ENCODE data around the gene HOXC12. TPM values are rescaled to one million over a fixed set of nuclear protein-coding genes. Genes with fewer than 3 reads are reported as not detected.

HOXC12 gene
- total RNA-seq, 1 donor from 2014 or later: not detected

GRCh38 chr12:53973236-53974042, 18.7 kb downstream of the HOXC12 start:
- ATAC-seq: peak; percentile 23

- peak; percentile 41 for ATAC-seq
These were observed 19.7 kb downstream of the HOXC12 start, which contains the start of gene HOTAIR for GRCh38 chr12:53974084-53975063. Gene HOTAIR (minus strand): TSS chr12:53974954.

- no peak for ATAC-seq
These were observed 20.4 kb downstream of the HOXC12 start for GRCh38 chr12:53975064-53975471.

- no peak for ATAC-seq
These were observed 20.9 kb downstream of the HOXC12 start for GRCh38 chr12:53975479-53976152.

GRCh38 chr12:53976172-53976822, 21.6 kb downstream of the HOXC12 start:
- ATAC-seq: no peak

GRCh38 chr12:53976823-53977595, 22.3 kb downstream of the HOXC12 start:
- ATAC-seq: no peak

- ATAC-seq: no peak
These were observed 23.1 kb downstream of the HOXC12 start for GRCh38 chr12:53977596-53978445.

- ATAC-seq: no peak
These were observed 24.0 kb downstream of the HOXC12 start for GRCh38 chr12:53978477-53979356.

- no peak for ATAC-seq
These were observed 25.6 kb downstream of the HOXC12 start for GRCh38 chr12:53980104-53980801.

GRCh38 chr12:53980802-53981496, 26.2 kb downstream of the HOXC12 start:
- ATAC-seq: no peak

- ATAC-seq: no peak
These were observed 27.2 kb downstream of the HOXC12 start for GRCh38 chr12:53981634-53982565.

- ATAC-seq: no peak
These were observed 28.2 kb downstream of the HOXC12 start for GRCh38 chr12:53982648-53983567.

GRCh38 chr12:53983568-53983949, 28.9 kb downstream of the HOXC12 start:
- no peak for ATAC-seq

- ATAC-seq: no peak
These were observed 29.4 kb downstream of the HOXC12 start for GRCh38 chr12:53983950-53984572.

All from esophagus mucosa (tissue), 1 donor.